GM12878 (cell line): ENCODE measurements around the gene EXPH5. TPM values are rescaled to one million over a fixed set of nuclear protein-coding genes. Genes with fewer than 3 reads are reported as not detected.

Experiments
- ATF7 ChIP-seq: fragments of 450-650 bp; IDR thresholded peaks from 2 replicates; pipeline ENCODE4 v1.6.1; 2016; ENCODE audit warnings: low read depth, mild to moderate bottlenecking
- CUX1 ChIP-seq: IDR thresholded peaks from 2 replicates; pipeline ENCODE4 v1.6.1; 2012; ENCODE audit warnings: improper control_type of control experiment, low read depth, low read length; ENCODE audit not compliant: insufficient replicate concordance
- MTA2 ChIP-seq: fragments of 450-650 bp; IDR thresholded peaks from 2 replicates; pipeline ENCODE4 v1.6.1; 2016; ENCODE audit warnings: low read depth, mild to moderate bottlenecking, moderate library complexity
- SKIL ChIP-seq: fragments of 450-650 bp; IDR thresholded peaks from 2 replicates; pipeline ENCODE4 v1.6.1; 2017; ENCODE audit warnings: mild to moderate bottlenecking, low read depth, inconsistent platforms; ENCODE audit not compliant: poor library complexity, severe bottlenecking
- ZNF274 ChIP-seq: IDR thresholded peaks from one replicate; pipeline ENCODE4 v1.8.0; 2011; ENCODE audit not compliant: insufficient read length, insufficient read depth
- ZNF687 ChIP-seq: fragments of 450-650 bp; IDR thresholded peaks from 2 replicates; pipeline ENCODE4 v1.6.1; 2017; ENCODE audit warnings: mild to moderate bottlenecking, moderate library complexity
- polyA plus RNA-seq, 11 experiments: library from polyadenylated mRNA; depleted of rRNA in 4 of 11; unstranded in 6 of 11; stranded (reverse) in 5 of 11; fragments of >200 nt; fragmentation: Nextera tagmentation in 4 of 11; fragmentation: Illumina TruSeq in 1 of 11; extraction: Ambion mirVana in 4 of 11; extraction: Trizol in 1 of 11; gene quantifications; 1 replicate in 1 of 11; 2 replicates in 10 of 11; pipeline versions ENCODE4 v1.2.1 to v1.2.3, GENCODE V29; 2011 to 2016; ENCODE audit warnings: inconsistent platforms in 2 of 11, missing spikeins in 2 of 11, low read depth in 1 of 11
- total RNA-seq, 4 experiments: library from RNA; depleted of rRNA in 3 of 4; stranded (reverse); fragments of >200 nt in 3 of 4; fragmentation: Illumina TruSeq in 1 of 4; extraction: Trizol in 1 of 4; gene quantifications; 2 replicates each; pipeline versions ENCODE4 v1.2.1 to v1.2.3, GENCODE V29; 2013 to 2021
- TF ChIP-seq, protein P1 (sequence below): fragments of 450-650 bp; IDR thresholded peaks from 2 replicates; pipeline ENCODE4 v1.6.1; 2016; ENCODE audit warnings: mild to moderate bottlenecking, moderate library complexity, borderline replicate concordance

The EXPH5 gene
- total and polyA plus RNA-seq, 10 of the 15 experiments (the other 5 are each of a cell fraction or from before 2014, with no cell fraction given), result 0.69 to 11.1 (median 4.3) TPM

DNA sequence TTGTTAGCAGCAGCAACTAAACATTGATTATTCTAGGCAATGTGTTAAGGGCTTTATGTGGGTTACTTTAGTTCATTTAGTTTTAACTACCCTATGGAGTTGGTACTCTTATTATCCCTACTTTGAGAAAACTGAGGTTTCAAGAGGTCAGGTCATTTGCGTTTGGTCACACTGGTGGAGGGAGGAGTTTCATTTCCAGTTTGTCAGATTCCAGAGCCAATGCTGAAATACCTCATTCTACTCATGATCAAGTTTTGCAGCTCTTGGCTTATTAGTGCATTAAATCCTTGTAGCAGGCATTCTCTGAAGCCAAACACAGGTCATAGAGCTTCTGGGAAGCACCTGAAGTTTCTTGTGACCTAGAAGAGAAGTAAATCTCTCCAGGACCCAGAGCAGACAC, 71.2 kb downstream of the EXPH5 start (continued):
- TF ChIP-seq CUX1 (no peak), ZNF274 (no peak), ZNF687 (no peak), MTA2 (no peak), SKIL (no peak), ATF7 (no peak)
- TF ChIP-seq, protein P1, sequence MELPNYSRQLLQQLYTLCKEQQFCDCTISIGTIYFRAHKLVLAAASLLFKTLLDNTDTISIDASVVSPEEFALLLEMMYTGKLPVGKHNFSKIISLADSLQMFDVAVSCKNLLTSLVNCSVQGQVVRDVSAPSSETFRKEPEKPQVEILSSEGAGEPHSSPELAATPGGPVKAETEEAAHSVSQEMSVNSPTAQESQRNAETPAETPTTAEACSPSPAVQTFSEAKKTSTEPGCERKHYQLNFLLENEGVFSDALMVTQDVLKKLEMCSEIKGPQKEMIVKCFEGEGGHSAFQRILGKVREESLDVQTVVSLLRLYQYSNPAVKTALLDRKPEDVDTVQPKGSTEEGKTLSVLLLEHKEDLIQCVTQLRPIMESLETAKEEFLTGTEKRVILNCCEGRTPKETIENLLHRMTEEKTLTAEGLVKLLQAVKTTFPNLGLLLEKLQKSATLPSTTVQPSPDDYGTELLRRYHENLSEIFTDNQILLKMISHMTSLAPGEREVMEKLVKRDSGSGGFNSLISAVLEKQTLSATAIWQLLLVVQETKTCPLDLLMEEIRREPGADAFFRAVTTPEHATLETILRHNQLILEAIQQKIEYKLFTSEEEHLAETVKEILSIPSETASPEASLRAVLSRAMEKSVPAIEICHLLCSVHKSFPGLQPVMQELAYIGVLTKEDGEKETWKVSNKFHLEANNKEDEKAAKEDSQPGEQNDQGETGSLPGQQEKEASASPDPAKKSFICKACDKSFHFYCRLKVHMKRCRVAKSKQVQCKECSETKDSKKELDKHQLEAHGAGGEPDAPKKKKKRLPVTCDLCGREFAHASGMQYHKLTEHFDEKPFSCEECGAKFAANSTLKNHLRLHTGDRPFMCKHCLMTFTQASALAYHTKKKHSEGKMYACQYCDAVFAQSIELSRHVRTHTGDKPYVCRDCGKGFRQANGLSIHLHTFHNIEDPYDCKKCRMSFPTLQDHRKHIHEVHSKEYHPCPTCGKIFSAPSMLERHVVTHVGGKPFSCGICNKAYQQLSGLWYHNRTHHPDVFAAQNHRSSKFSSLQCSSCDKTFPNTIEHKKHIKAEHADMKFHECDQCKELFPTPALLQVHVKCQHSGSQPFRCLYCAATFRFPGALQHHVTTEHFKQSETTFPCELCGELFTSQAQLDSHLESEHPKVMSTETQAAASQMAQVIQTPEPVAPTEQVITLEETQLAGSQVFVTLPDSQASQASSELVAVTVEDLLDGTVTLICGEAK, result no peak
- TF ChIP-seq, all 136 proteins: peak for 0
